Measurements from ENCODE around the gene PPIL3.

PPIL3 gene

DNA sequence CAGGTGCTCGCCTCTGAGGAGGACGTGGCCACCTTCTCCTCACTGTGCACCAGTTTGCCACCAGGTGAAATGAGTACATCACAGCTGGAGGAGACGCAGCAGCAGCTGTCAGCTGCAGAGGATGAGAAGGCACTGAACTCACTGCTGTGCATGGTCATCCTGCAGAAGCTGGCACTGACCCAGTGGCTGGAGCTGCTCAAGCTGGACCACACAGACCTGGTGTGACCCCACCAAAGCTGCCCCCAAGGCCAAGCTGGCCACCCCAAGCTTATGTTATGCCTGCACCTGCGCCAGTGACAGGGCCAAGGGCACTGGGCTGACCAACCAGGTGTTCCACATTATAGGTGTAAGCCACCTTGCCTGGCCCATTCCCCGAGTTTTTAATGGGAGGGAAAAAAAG lies 43.7 kb downstream of the PPIL3 start:
- no peak overlapping the region for H3K9ac ChIP-seq
- no peaks in the 10 kb centered on the region for H3K27me3 ChIP-seq
- no peak overlapping the region for H3K4me2 ChIP-seq
- no peaks in the 10 kb centered on the region; the same call in 1 of the 2 replicates for H3K36me3 ChIP-seq
- H4K20me1 ChIP-seq, result peaks cover 14% of the 10 kb centered on the region
- no peak overlapping the region for H3K27ac ChIP-seq
- no peak for TF ChIP-seq Cebpa-rat (IDR thresholded peaks at IDR 0.05)
- no peak overlapping the region for H3K4me3 ChIP-seq
- H3K4me1 ChIP-seq, result no peaks in the 10 kb centered on the region
- H3K9me3 ChIP-seq, result no peaks in the 10 kb centered on the region

DNA sequence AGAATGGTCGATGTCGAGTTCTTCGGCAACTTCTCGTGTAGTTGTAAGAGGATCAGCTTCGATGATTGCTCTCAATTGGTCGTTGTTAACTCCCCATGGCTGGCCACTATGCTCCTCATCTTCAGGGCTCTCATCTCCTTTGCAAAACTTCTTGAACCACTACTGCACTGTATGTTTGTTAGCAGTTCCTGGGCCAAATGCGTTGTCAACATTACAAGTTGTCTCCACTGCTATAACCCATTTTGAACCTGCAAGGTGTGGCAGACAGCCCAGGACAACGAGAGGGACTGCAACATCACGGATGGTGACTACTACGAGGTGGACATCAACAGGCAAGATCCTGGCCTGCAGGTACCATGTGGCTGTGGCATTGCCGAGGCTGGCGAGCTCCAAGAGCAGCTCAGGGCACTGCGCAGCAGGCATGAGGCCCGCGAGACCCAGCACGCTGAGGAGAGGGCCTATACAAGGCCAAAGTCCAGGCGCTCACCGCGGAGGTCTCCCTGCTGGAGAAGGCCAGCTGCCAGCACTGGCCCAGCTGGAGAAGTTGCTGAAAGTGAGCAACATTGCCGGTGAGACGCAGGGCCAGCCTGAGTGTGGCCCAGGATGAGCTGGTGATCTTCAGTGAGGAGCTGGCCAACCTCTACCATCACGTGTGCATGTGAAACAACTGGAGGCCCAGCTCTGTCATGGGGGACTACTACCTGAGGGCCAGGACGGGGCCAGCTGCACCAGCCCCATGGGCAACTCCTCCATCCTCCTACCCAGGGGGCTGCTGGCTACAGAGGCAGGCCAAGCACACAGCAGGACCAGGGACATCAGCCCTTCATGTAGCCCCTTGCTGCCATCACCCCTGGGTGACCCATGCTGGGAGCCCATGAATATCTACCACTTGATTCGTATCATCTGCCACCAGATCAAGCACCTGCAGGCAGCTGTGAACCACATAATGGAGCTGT lies 44.6 kb downstream of the PPIL3 start:
- H3K9ac ChIP-seq, result no peak overlapping the region
- H3K27ac ChIP-seq, result no peak overlapping the region
- no peaks in the 10 kb centered on the region for H3K9me3 ChIP-seq
- no peaks in the 10 kb centered on the region for H3K4me1 ChIP-seq
- no peak for TF ChIP-seq Cebpa-rat (IDR thresholded peaks at IDR 0.05)
- no peak overlapping the region for H3K4me3 ChIP-seq
- H3K27me3 ChIP-seq, result no peaks in the 10 kb centered on the region
- H3K36me3 ChIP-seq, result no peaks in the 10 kb centered on the region; the same call in 1 of the 2 replicates
- H4K20me1 ChIP-seq, result 0 out of 2 replicates have a peak, but pooled peaks cover 6% of the 10 kb centered on the region
- no peak overlapping the region for H3K4me2 ChIP-seq

DNA sequence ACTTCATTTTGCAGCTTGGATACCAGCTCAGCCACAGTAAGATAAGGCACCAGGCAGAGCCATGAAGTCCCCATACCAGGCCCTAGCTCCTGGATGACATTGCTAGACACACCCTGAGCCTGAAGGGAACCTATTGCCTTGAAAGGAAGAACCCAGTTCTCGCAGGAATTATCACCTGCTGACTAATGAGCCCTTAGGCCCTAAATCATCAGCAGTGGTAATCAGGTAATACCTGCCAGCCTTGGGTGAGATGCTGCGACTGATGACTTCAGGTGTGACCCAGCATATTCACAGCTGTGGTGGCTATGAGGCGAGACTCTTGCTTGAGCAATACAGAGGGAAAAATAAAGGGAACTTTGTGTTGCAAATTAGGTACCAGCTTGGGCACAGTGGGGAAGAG lies 49.4 kb downstream of the PPIL3 start:
- Histone ChIP-seq H3K9me3 (peaks cover 32% of the 10 kb centered on the region), H3K36me3 (no peaks in the 10 kb centered on the region; the same call in 1 of the 2 replicates), H3K27ac (no peak overlapping the region), H4K20me1 (no peaks in the 10 kb centered on the region), H3K27me3 (no peaks in the 10 kb centered on the region), H3K4me3 (no peak overlapping the region), H3K9ac (no peak overlapping the region), H3K4me1 (no peaks in the 10 kb centered on the region), H3K4me2 (no peak overlapping the region)
- TF ChIP-seq Cebpa-rat (IDR thresholded peaks at IDR 0.05), result no peak

DNA sequence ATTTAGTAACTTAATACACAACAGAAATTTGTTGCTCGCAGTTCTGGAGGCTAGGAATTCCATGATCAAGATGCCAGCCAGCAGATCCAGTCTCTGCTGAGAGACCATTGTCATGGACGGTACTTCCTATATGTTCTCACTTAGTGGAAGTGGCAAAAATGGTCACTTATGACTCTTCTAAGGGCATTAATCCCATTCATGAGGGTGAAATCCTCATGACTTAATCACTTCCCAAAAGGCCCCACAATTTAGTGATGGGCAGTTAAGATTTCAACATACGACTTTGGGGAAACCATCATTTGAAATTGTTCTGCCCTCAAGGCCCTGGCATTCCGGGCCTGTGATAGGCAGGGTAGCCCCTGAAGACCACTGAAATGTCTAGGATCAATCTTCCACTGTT lies 54.2 kb downstream of the PPIL3 start:
- H4K20me1 ChIP-seq, result no peaks in the 10 kb centered on the region
- H3K36me3 ChIP-seq, result no peaks in the 10 kb centered on the region
- no peaks in the 10 kb centered on the region for H3K4me1 ChIP-seq
- no peaks in the 10 kb centered on the region for H3K27me3 ChIP-seq
- H3K9ac ChIP-seq, result no peak overlapping the region
- H3K4me2 ChIP-seq, result no peak overlapping the region
- H3K27ac ChIP-seq, result no peak overlapping the region
- TF ChIP-seq Cebpa-rat (IDR thresholded peaks at IDR 0.05), result no peak
- peaks cover 32% of the 10 kb centered on the region for H3K9me3 ChIP-seq
- no peak overlapping the region for H3K4me3 ChIP-seq

DNA sequence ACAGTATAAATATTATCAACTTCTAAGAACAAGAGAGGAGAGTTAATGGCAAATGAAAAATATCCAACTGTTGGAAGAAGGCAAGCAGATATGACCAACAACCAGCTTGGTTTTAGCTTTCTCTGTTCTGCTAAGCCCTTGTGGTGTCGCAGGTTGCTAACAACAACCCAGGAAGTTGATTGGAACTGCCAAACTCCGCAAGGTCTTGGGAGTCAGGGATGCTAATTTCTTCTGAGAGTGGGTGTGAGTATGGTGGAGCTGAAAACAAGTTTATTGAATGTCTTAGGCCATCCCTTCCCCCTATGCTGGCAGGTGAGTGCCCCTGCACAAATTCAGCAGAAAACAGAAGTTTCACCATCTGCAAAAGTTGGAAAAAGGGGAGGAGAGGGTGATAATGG lies 59.6 kb downstream of the PPIL3 start:
- H3K9ac ChIP-seq, result no peak overlapping the region
- H3K9me3 ChIP-seq, result no peaks in the 10 kb centered on the region
- H3K27me3 ChIP-seq, result no peaks in the 10 kb centered on the region
- no peak overlapping the region for H3K27ac ChIP-seq
- peaks cover 12% of the 10 kb centered on the region; the same call in 1 of the 2 replicates for H3K36me3 ChIP-seq
- no peak overlapping the region for H3K4me3 ChIP-seq
- H3K4me2 ChIP-seq, result no peak overlapping the region
- no peaks in the 10 kb centered on the region for H4K20me1 ChIP-seq
- TF ChIP-seq Cebpa-rat (IDR thresholded peaks at IDR 0.05), result no peak
- no peaks in the 10 kb centered on the region for H3K4me1 ChIP-seq

DNA sequence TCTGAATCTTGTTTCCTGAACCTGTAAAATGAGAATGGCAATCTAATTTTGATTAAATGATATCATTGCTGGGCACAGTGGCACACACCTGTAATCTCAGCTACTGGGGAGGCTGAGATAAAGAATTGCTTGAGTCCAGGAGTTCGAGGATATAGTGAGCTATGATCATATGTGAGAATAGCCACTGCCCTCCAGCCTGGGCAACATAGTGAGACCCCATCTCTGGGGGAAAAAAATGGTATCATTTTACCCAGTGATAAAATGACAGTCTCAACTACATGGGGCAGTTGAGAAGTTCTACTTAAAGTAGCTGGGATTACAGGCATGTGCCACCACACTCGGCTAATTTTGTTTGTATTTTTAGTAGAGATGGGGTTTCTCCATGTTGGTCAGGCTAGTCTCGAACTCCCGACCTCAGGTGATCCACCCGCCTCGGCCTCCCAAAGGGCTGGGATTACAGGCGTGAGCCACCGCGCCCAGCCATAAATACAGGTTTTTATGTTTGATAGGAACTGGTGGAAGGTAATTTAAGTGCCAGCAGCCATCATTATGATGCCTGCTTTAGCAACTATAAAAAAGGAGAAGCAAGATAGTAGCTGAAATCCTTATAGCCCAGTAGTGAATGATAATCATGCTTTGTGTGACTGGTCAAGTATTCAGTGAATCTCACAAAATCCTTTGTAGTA lies 60.2 kb downstream of the PPIL3 start:
- no peak overlapping the region for H3K4me3 ChIP-seq
- H3K4me2 ChIP-seq, result no peak overlapping the region
- no peaks in the 10 kb centered on the region for H4K20me1 ChIP-seq
- H3K27me3 ChIP-seq, result no peaks in the 10 kb centered on the region
- no peak overlapping the region for H3K9ac ChIP-seq
- H3K27ac ChIP-seq, result no peak overlapping the region
- H3K36me3 ChIP-seq, result peaks cover 12% of the 10 kb centered on the region; the same call in 1 of the 2 replicates
- H3K4me1 ChIP-seq, result no peaks in the 10 kb centered on the region
- no peak for TF ChIP-seq Cebpa-rat (IDR thresholded peaks at IDR 0.05)
- H3K9me3 ChIP-seq, result no peaks in the 10 kb centered on the region

DNA sequence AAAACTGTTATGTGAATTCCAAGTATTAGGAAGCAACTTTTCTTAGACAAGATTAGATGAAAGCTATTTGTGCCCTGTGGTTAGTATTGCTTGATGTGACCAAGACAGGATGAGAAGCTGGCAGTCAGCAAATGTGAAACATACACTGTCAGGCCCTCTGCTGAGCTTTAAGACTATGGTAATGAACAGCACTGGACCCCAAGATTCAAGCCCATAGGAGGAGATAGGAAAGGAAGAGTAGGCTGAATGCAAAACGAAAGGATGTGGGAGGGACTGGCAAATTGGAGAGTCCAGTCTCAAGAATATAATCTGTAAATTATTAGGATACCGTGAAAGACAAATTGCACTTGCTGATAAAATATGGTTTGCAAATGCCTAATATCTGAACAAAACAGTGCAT lies 60.8 kb downstream of the PPIL3 start:
- no peak for TF ChIP-seq Cebpa-rat (IDR thresholded peaks at IDR 0.05)
- Histone ChIP-seq H3K9ac (no peak overlapping the region), H3K27me3 (no peaks in the 10 kb centered on the region), H3K36me3 (peaks cover 12% of the 10 kb centered on the region; the same call in 1 of the 2 replicates), H4K20me1 (no peaks in the 10 kb centered on the region), H3K4me3 (no peak overlapping the region), H3K9me3 (no peaks in the 10 kb centered on the region), H3K4me1 (no peaks in the 10 kb centered on the region), H3K4me2 (no peak overlapping the region), H3K27ac (no peak overlapping the region)

DNA sequence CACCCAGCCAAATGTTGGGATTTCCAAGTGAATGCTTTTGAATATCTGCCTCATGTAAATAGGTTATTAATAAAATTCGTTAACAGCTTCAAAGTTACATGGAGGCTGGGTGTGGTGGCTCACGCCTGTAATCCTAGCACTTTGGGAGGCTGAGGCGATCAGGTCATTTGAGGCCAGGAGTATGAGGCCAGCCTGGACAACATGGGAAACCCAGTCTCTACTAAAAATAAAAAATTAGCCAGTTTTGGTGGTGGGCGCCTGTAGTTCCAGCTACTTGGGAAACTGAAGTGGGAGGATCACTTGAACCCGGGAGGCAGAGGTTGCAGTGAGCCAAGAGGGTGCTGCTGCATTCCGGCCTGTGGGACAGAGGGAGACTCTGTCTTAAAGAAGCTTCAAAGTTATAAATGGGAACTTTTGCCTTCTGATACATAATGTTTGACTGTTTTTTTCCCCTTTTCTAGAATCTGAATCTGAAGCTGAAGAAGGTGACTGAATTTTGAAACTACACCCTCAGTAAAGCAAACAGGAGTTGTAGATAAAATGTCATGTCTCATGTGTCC lies 67.1 kb downstream of the PPIL3 start:
- no peak for TF ChIP-seq Cebpa-rat (IDR thresholded peaks at IDR 0.05)
- H3K4me3 ChIP-seq, result no peak overlapping the region
- no peak overlapping the region for H3K27ac ChIP-seq
- H3K27me3 ChIP-seq, result no peaks in the 10 kb centered on the region
- no peaks in the 10 kb centered on the region for H3K4me1 ChIP-seq
- no peak overlapping the region for H3K9ac ChIP-seq
- H4K20me1 ChIP-seq, result peaks cover 10% of the 10 kb centered on the region
- peaks cover 64% of the 10 kb centered on the region for H3K36me3 ChIP-seq
- no peaks in the 10 kb centered on the region for H3K9me3 ChIP-seq
- H3K4me2 ChIP-seq, result no peak overlapping the region

Data from BLaER1 (cell line).